Activated T-cell treated with anti-CD3 and anti-CD28 coated beads, Interleukin-2, amount 50 U/mL, for 4 hours (primary cell): ENCODE measurements around the gene RBM15B. TPM values are rescaled to one million over a fixed set of nuclear protein-coding genes. Genes with fewer than 3 reads are reported as not detected.

Source experiments
- ATAC-seq, 2 donors: fragments of 200-7000 bp; cut with Tn5 transposase; one replicate each; pipeline ENCODE4 v1.10.0; 2021
- DNase-seq: peaks from one replicate; pipeline ENCODE4 v3.0.0-alpha.2; 2020
- H3K27me3 Mint-ChIP-seq: one replicate; pipeline ENCODE4 v1.8.0; 2021; ENCODE audit warnings: low read depth, mixed read lengths
- H3K36me3 Mint-ChIP-seq: one replicate; pipeline ENCODE4 v1.8.0; 2022; ENCODE audit warnings: mixed read lengths; ENCODE audit not compliant: insufficient read depth
- H3K4me1 Mint-ChIP-seq: one replicate; pipeline ENCODE4 v1.8.0; 2021; ENCODE audit warnings: low read depth, mixed read lengths
- H3K4me3 Mint-ChIP-seq: one replicate; pipeline ENCODE4 v1.8.0; 2021; ENCODE audit warnings: mild to moderate bottlenecking, moderate library complexity, mixed read lengths
- H3K9me3 Mint-ChIP-seq: one replicate; pipeline ENCODE4 v1.8.0; 2021; ENCODE audit warnings: mixed read lengths
- total RNA-seq, 3 donors: library from RNA; stranded (reverse); gene quantifications; one replicate each; pipeline ENCODE4 v1.2.1, GENCODE V29; 2021

The RBM15B gene
- total RNA-seq, 3 donors from 2014 or later = 42.1 to 43.4 (median 42.3) TPM

DNA sequence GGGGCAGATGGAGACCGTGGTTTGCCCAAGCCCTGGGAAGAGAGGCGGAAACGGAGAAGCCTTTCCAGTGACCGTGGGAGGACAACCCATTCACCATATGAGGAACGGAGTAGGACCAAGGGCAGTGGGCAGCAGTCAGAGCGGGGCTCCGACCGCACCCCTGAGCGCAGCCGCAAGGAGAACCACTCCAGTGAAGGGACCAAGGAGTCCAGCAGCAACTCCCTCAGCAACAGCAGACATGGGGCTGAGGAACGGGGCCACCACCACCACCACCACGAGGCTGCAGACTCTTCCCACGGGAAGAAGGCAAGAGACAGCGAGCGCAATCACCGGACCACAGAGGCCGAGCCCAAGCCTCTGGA is 2.0 kb downstream of the RBM15B start:
- no peak for DNase-seq
- Mint-ChIP-seq H3K4me1 (peaks cover 64% of the 10 kb centered on the region), H3K9me3 (no peaks in the 10 kb centered on the region), H3K4me3 (peak overlapping the region; percentile 88), H3K27me3 (no peaks in the 10 kb centered on the region), H3K36me3 (peaks cover 31% of the 10 kb centered on the region)
- no peak for ATAC-seq

DNA sequence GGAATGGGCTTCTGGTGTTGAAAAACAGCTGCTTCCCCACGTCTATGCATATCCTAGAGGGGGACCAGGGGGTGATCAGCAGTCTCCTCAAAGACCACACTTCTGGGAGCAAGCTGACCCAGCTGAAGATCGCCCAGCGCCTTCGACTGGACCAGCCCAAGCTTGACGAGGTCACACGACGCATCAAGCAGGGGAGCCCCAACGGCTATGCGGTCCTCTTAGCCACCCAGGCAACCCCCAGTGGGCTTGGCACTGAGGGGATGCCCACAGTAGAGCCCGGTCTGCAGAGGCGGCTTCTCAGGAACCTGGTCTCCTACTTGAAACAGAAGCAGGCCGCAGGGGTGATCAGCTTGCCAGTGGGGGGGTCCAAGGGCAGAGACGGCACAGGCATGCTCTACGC is 2.5 kb downstream of the RBM15B start:
- Mint-ChIP-seq H3K4me3 (peak overlapping the region; percentile 68), H3K27me3 (no peaks in the 10 kb centered on the region), H3K4me1 (peaks cover 62% of the 10 kb centered on the region), H3K36me3 (peaks cover 28% of the 10 kb centered on the region), H3K9me3 (no peaks in the 10 kb centered on the region)
- DNase-seq = no peak
- ATAC-seq = no peak

DNA sequence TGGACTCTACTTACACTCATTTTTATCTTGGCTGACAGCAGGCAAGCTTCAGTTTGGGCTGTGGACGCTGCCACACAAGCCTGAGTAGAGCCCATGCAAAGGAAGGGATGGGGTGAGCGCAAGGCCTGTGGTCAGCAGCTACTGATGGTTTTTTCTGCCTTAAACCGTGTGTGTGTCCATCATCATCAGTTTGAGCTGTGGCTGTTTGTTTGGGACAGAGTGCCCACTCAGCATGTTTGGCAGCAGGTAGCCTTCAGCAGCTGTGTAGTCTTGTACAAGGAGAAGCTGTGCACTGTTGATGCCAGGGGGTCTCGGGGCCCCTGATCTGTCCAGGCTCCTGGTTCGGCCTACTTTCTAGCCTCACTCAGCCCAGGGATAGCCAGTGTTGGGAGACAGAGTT is 3.5 kb downstream of the RBM15B start:
- no peak for DNase-seq
- no peaks in the 10 kb centered on the region for H3K9me3 Mint-ChIP-seq
- ATAC-seq = no peak
- H3K4me1 Mint-ChIP-seq = peaks cover 55% of the 10 kb centered on the region
- H3K36me3 Mint-ChIP-seq = peaks cover 23% of the 10 kb centered on the region
- peak overlapping the region; percentile 68 for H3K4me3 Mint-ChIP-seq
- no peaks in the 10 kb centered on the region for H3K27me3 Mint-ChIP-seq

DNA sequence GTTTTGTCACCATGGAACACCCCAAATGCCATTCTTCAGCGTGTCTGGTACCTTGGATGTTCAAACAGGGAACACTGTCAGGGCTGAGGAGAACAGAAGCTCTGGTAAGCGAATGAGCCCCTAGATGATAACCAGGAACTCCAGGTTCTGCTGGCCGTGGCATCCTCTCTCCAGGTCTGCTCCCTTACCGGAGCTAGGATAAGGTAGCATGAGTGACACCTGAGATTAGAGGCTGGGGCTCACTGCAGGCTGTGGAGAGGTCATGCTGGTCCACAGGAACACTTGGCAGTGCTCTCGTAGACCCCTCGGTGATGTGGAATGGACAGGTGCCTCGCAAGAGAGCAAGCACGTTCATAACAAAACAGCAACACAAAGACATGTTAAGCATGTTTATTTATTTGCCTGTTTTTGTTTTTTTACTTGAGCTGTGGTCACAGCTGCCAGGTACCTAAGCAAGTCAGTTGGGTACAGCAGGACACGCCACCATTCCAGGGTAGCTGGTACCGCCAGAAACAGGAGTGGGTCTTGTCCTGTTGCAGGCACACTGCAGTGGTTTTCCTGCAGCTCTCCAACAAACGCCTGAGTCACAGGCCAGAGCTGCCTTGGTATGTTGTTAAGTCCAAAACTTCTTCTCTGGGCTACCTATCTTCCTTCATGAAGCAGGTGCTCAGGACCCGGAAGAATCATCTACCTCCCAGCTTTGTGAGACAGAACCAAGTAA is 4.6 kb downstream of the RBM15B start:
- H3K36me3 Mint-ChIP-seq = peaks cover 25% of the 10 kb centered on the region
- H3K9me3 Mint-ChIP-seq = no peaks in the 10 kb centered on the region
- ATAC-seq (no peak), DNase-seq (no peak)
- peak overlapping the region; percentile 45 for H3K4me3 Mint-ChIP-seq
- peaks cover 48% of the 10 kb centered on the region for H3K4me1 Mint-ChIP-seq
- H3K27me3 Mint-ChIP-seq = no peaks in the 10 kb centered on the region

- no peak for ATAC-seq
- Mint-ChIP-seq H3K36me3 (peaks cover 26% of the 10 kb centered on the region), H3K4me1 (peaks cover 46% of the 10 kb centered on the region), H3K4me3 (peak overlapping the region; percentile 53), H3K27me3 (no peaks in the 10 kb centered on the region), H3K9me3 (no peaks in the 10 kb centered on the region)
- no peak for DNase-seq
Observed at GRCh38 chr3:51396401-51396800, 5.3 kb downstream of the RBM15B start.

DNA sequence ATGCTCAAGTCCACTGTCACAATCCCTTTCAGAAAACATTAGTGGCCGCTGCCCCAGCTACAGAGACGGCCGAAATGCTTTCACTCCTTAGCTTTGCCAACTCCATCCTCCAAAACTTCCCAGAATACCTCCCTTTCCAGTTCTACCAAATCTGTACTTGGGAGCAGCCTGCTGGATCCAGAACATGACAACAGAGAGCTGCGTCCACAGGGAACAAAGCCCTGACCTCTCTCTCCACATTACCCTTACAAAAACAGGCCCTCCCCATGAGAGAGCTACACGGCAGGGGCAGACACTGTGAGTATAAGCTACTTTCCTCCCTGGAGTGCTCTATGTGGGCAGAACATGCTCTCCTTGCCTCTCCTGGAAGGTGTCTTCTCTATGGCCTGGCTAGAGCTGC is 6.3 kb downstream of the RBM15B start:
- Mint-ChIP-seq H3K36me3 (peaks cover 28% of the 10 kb centered on the region), H3K4me3 (no peak overlapping the region), H3K4me1 (peaks cover 44% of the 10 kb centered on the region), H3K9me3 (no peaks in the 10 kb centered on the region), H3K27me3 (no peaks in the 10 kb centered on the region)
- DNase-seq (no peak), ATAC-seq (no peak)

DNA sequence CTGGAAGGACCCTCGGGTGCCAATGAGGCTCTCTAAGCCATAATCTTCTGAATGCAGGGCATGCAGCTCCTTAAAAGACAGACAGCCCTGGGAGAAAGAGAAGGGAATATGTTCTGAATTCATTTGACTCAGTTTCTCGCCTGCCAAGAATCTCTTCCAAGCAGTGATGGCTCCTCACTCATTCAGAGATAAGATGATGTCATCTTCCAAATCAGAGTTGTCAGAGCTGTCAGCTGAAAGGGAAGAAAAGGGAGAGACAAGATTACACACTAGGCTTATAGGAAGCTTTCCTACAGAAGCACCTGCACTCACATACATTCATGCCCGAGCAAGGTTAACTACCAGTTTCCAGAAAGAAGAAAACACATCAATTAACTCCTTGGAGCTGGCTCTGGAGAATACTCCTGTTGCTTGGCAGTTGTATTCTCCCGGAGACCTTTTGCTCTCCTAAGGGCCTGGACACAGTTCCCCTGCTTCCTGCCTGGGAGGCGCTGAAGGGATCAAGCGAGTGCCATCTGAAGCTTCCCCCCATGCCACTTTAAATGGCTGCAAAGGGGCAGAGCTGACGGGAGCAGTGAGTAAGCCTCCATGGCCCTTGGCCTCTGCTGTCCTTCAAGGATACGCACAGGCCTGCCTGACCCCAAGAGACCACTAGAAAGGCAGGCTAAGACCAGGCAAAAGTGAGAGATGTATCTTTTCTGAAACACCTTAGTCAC is 7.7 kb downstream of the RBM15B start:
- Mint-ChIP-seq H3K27me3 (no peaks in the 10 kb centered on the region), H3K4me1 (peaks cover 38% of the 10 kb centered on the region), H3K4me3 (no peak overlapping the region), H3K36me3 (peaks cover 28% of the 10 kb centered on the region), H3K9me3 (no peaks in the 10 kb centered on the region)
- ATAC-seq (no peak), DNase-seq (no peak)

- Mint-ChIP-seq H3K27me3 (no peaks in the 10 kb centered on the region), H3K4me3 (no peak overlapping the region), H3K9me3 (no peaks in the 10 kb centered on the region), H3K36me3 (peaks cover 23% of the 10 kb centered on the region), H3K4me1 (peaks cover 31% of the 10 kb centered on the region)
- DNase-seq (no peak), ATAC-seq (no peak)
Observed at GRCh38 chr3:51400166-51400565, 9.1 kb downstream of the RBM15B start.

GRCh38 chr3:51401735-51402134 is 10.7 kb downstream of the RBM15B start:
- peaks cover 24% of the 10 kb centered on the region for H3K4me1 Mint-ChIP-seq
- peaks cover 22% of the 10 kb centered on the region for H3K36me3 Mint-ChIP-seq
- H3K9me3 Mint-ChIP-seq = no peaks in the 10 kb centered on the region
- H3K4me3 Mint-ChIP-seq = no peak overlapping the region
- H3K27me3 Mint-ChIP-seq = no peaks in the 10 kb centered on the region
- DNase-seq = no peak
- ATAC-seq = no peak

GRCh38 chr3:51403675-51404074 is 12.6 kb downstream of the RBM15B start:
- no peak for DNase-seq

GRCh38 chr3:51408021-51408420 is 16.9 kb downstream of the RBM15B start:
- no peaks in the 10 kb centered on the region for H3K27me3 Mint-ChIP-seq
- no peak for DNase-seq

More at GRCh38 chr3:51403675-51404074, 12.6 kb downstream of the RBM15B start:
- no peaks in the 10 kb centered on the region for H3K9me3 Mint-ChIP-seq
- peaks cover 24% of the 10 kb centered on the region for H3K36me3 Mint-ChIP-seq
- ATAC-seq = no peak
- no peak overlapping the region for H3K4me3 Mint-ChIP-seq
- peaks cover 18% of the 10 kb centered on the region for H3K4me1 Mint-ChIP-seq
- no peaks in the 10 kb centered on the region for H3K27me3 Mint-ChIP-seq

GRCh38 chr3:51408813-51409212 is 17.7 kb downstream of the RBM15B start:
- Mint-ChIP-seq H3K36me3 (peaks cover 44% of the 10 kb centered on the region), H3K4me1 (peaks cover 13% of the 10 kb centered on the region), H3K27me3 (no peaks in the 10 kb centered on the region), H3K4me3 (no peak overlapping the region), H3K9me3 (no peaks in the 10 kb centered on the region)
- ATAC-seq (no peak), DNase-seq (no peak)

More at GRCh38 chr3:51408021-51408420, 16.9 kb downstream of the RBM15B start:
- no peak for ATAC-seq
- Mint-ChIP-seq H3K36me3 (peaks cover 41% of the 10 kb centered on the region), H3K4me1 (peaks cover 19% of the 10 kb centered on the region), H3K9me3 (no peaks in the 10 kb centered on the region), H3K4me3 (no peak overlapping the region)

- DNase-seq (no peak), ATAC-seq (no peak)
- no peaks in the 10 kb centered on the region for H3K4me1 Mint-ChIP-seq
- peaks cover 20% of the 10 kb centered on the region for H3K36me3 Mint-ChIP-seq
- H3K27me3 Mint-ChIP-seq = no peaks in the 10 kb centered on the region
- H3K4me3 Mint-ChIP-seq = no peak overlapping the region
- H3K9me3 Mint-ChIP-seq = no peaks in the 10 kb centered on the region
Observed at GRCh38 chr3:51422211-51422610, 31.1 kb downstream of the RBM15B start.

GRCh38 chr3:51426921-51427320 is 35.8 kb downstream of the RBM15B start:
- ATAC-seq (no peak), DNase-seq (no peak)
- Mint-ChIP-seq H3K27me3 (no peaks in the 10 kb centered on the region), H3K4me1 (no peaks in the 10 kb centered on the region), H3K9me3 (no peaks in the 10 kb centered on the region), H3K4me3 (no peak overlapping the region), H3K36me3 (peaks cover 27% of the 10 kb centered on the region)

DNA sequence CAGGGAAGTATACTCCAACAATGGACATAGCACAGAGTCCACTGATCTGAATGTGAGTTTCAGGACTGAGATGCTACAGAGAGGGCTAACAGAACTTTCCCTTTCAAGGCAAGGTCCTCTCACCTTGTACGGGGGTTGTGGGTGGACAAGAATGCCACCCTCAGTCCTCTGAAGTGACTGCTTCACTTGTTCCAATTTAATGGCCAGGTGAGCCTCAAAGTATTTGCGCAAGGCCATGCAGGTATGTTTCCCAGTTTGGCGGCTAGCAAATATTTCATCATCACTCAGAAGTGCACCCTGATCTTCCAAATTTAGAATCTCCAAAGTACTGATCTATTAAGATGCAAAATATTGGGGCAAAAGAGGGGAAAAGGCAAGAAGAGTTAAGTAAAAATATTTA is 38.1 kb downstream of the RBM15B start:
- no peaks in the 10 kb centered on the region for H3K4me1 Mint-ChIP-seq
- peaks cover 28% of the 10 kb centered on the region for H3K36me3 Mint-ChIP-seq
- DNase-seq (no peak), ATAC-seq (no peak)
- H3K4me3 Mint-ChIP-seq = no peak overlapping the region
- H3K27me3 Mint-ChIP-seq = no peaks in the 10 kb centered on the region
- no peaks in the 10 kb centered on the region for H3K9me3 Mint-ChIP-seq
